ENCODE data around the gene FCRL5. TPM values are rescaled to one million over a fixed set of nuclear protein-coding genes. Genes with fewer than 3 reads are reported as not detected.

FCRL5 gene
- total and polyA plus RNA-seq, 4 experiments from 2014 or later: 0.28 TPM; not detected in 3

DNA sequence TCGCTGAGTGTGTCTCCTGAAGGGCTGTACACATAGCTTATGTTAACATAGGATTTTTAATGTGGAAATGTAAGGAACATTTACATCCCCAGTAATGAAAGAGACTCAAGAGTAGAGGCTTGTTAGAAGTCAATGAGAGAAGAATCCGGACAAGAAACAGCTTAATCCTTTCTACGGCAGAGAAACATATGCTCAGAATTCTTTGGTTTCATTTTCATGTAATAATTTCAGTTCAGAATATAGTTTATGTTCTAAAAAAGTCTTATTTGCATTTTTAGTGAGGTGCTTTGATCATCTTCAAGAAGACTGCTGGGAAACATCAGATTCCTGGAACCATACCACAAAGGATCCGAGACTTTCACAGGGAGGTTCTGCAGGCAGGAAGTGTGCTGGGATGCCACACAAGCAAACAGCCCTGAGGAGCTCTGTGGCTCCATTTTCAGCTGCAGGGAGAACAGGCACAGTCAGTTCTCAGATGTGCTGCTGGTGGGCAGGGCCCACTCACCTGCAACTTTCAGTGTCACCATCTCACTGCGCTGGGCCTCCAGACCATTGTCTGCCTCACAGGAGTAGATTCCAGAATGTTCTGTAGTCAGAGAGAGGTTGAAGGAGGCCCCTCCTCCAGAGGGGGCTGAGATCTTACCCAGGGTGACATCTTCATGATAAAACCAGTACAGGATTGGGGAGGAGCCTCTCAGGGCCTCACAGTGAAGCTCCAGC, 28.4 kb downstream of the FCRL5 start:
- no peaks in the 10 kb centered on the region for H3K4me1 ChIP-seq (ENCODE audit: insufficient read depth, low read length)
- no peak for DNase-seq
- no peak overlapping the region for H3K27ac ChIP-seq (ENCODE audit: low read depth, low read length)
- no peak overlapping the region for H3K4me3 ChIP-seq (ENCODE audit: low read length in 2 of 2)
- Mint-ChIP-seq H3K27ac (no peak overlapping the region), H3K27me3 (peaks cover 7 to 10% of the 10 kb centered on the region in 2 donors), H3K4me1 (peaks cover 3 to 9% (median 6%) of the 10 kb centered on the region in 4 donors), H3K9me3 (peaks cover 0 to 2% (median 0%) of the 10 kb centered on the region in 8 donors), H3K36me3 (no peaks in the 10 kb centered on the region), H3K4me3 (peak overlapping the region in 6 of 8 donors; percentile 36 to 64 (median 50))
- ChIA-PET CTCF (ENCODE audit: partially characterized antibody) (no interaction called here), POLR2A (ENCODE audit: partially characterized antibody) (no interaction called here)
- intact Hi-C loops (cut with micrococcal nuclease): no loop called here
- no peaks in the 10 kb centered on the region for H3K36me3 ChIP-seq (ENCODE audit: insufficient read depth, low read length)
- no peaks in the 10 kb centered on the region for H3K9me3 ChIP-seq (ENCODE audit: control insufficient read depth in 1 of 2, low read length in 2 of 2)
- H3K27me3 ChIP-seq (ENCODE audit: insufficient read depth, low read length): no peaks in the 10 kb centered on the region

DNA sequence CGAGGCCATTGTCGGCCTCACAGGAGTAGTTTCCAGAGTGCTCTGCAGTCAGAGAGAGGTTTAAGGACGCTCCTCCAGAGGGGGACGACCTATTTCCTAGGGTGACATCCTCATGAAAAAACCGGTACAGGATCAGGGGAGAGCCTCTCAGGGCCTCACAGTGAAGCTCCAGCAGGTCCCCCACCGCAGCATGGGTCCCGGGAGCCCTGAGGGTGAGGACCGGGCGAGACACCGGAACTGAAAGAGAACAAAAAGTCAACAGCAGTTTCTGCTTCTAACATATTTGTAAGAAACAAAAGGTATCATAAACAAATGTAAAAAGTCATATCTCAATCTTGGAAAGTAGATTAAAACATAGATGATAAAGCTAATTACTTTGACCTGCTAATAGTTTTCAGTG, 31.3 kb downstream of the FCRL5 start:
- H3K4me3 ChIP-seq (ENCODE audit: low read length in 2 of 2): no peak overlapping the region
- no peak overlapping the region for H3K27ac ChIP-seq (ENCODE audit: low read depth, low read length)
- intact Hi-C loops (cut with micrococcal nuclease): no loop called here
- H3K36me3 Mint-ChIP-seq: no peaks in the 10 kb centered on the region
- ChIA-PET POLR2A (ENCODE audit: partially characterized antibody) (no interaction called here), CTCF (ENCODE audit: partially characterized antibody) (interaction anchor here (1.3 kb wide), 1 partner anchor 150 kb away, joined by 3 read pairs; no protein-coding TSS in a partner anchor)
- H3K27ac Mint-ChIP-seq: no peak overlapping the region
- H3K9me3 ChIP-seq (ENCODE audit: control insufficient read depth in 1 of 2, low read length in 2 of 2): no peaks in the 10 kb centered on the region
- no peaks in the 10 kb centered on the region for H3K36me3 ChIP-seq (ENCODE audit: insufficient read depth, low read length)
- H3K27me3 Mint-ChIP-seq: peaks cover 6 to 7% of the 10 kb centered on the region in 2 donors
- no peaks in the 10 kb centered on the region for H3K4me1 ChIP-seq (ENCODE audit: insufficient read depth, low read length)
- peaks cover 3 to 9% (median 6%) of the 10 kb centered on the region in 4 donors for H3K4me1 Mint-ChIP-seq
- no peak for DNase-seq
- H3K9me3 Mint-ChIP-seq: no peaks in the 10 kb centered on the region
- H3K27me3 ChIP-seq (ENCODE audit: insufficient read depth, low read length): no peaks in the 10 kb centered on the region
- H3K4me3 Mint-ChIP-seq: no peak overlapping the region

DNA sequence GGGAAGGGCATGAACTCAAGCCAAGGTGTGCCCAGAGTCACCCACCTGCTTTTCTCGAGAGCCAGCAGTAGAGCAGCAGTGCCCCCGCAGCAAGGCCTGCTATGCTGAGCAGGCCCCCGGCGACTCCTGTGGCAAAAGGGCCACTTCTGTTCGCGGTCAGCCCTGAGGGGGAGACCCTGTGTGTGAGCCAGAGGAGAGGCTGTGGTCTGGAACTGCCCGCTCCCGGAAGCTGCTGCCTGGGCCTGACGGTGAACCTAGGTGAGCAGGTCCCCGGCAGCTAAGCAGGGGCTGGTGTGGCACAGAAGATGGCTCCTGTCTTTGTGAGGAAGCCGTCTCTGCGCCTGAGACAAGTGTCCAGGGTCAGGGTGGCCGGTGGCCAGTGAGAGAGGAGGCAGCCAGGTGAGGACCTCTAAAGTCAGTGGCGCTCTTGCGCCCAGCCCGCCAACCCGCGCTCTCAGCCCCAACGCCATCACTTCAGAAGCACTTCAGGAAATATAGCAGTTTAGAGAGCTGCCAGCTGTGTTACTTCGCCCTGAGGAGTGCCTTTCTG, 31.9 kb downstream of the FCRL5 start:
- Mint-ChIP-seq H3K27me3 (peaks cover 6 to 7% of the 10 kb centered on the region in 2 donors), H3K9me3 (no peaks in the 10 kb centered on the region), H3K36me3 (no peaks in the 10 kb centered on the region), H3K4me3 (no peak overlapping the region), H3K4me1 (peaks cover 3 to 9% (median 6%) of the 10 kb centered on the region in 4 donors), H3K27ac (no peak overlapping the region)
- no peaks in the 10 kb centered on the region for H3K36me3 ChIP-seq (ENCODE audit: insufficient read depth, low read length)
- intact Hi-C loops (cut with micrococcal nuclease): no loop called here
- POLR2A ChIA-PET (ENCODE audit: partially characterized antibody): no interaction called here
- CTCF ChIA-PET (ENCODE audit: partially characterized antibody): no interaction called here
- H3K4me3 ChIP-seq (ENCODE audit: low read length in 2 of 2): no peak overlapping the region
- DNase-seq: no peak
- H3K9me3 ChIP-seq (ENCODE audit: control insufficient read depth in 1 of 2, low read length in 2 of 2): no peaks in the 10 kb centered on the region
- no peaks in the 10 kb centered on the region for H3K27me3 ChIP-seq (ENCODE audit: insufficient read depth, low read length)
- no peak overlapping the region for H3K27ac ChIP-seq (ENCODE audit: low read depth, low read length)
- H3K4me1 ChIP-seq (ENCODE audit: insufficient read depth, low read length): no peaks in the 10 kb centered on the region

DNA sequence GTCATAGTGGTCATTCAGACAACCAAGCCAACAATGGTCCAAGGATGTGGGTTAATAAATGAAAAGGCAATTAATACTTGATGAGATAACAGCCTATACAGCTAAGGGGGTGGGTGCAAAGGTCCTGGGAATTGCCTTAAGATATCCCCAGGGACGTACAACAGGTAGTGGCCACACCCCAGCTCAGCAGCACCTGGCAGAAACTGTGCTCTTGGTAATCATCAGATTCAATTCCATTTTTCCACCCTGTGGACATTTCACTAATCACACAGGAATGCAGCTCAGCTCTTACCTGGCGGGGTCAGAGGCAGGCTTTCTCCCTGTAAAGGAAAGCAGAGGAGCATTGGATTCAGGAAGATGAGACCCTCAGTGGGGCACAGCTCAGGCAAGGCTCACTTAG, 32.9 kb downstream of the FCRL5 start:
- peaks cover 5 to 7% of the 10 kb centered on the region in 2 donors for H3K27me3 Mint-ChIP-seq
- no peak overlapping the region for H3K27ac Mint-ChIP-seq
- H3K9me3 Mint-ChIP-seq: no peaks in the 10 kb centered on the region
- Histone ChIP-seq H3K4me1 (ENCODE audit: insufficient read depth, low read length) (no peaks in the 10 kb centered on the region), H3K36me3 (ENCODE audit: insufficient read depth, low read length) (no peaks in the 10 kb centered on the region), H3K9me3 (ENCODE audit: control insufficient read depth in 1 of 2, low read length in 2 of 2) (no peaks in the 10 kb centered on the region), H3K4me3 (ENCODE audit: low read length in 2 of 2) (no peak overlapping the region), H3K27ac (ENCODE audit: low read depth, low read length) (no peak overlapping the region), H3K27me3 (ENCODE audit: insufficient read depth, low read length) (no peaks in the 10 kb centered on the region)
- CTCF ChIA-PET (ENCODE audit: partially characterized antibody): no interaction called here
- no peaks in the 10 kb centered on the region for H3K36me3 Mint-ChIP-seq
- H3K4me1 Mint-ChIP-seq: peaks cover 3 to 9% (median 6%) of the 10 kb centered on the region in 4 donors
- intact Hi-C loops (cut with micrococcal nuclease): no loop called here
- no peak for DNase-seq
- POLR2A ChIA-PET (ENCODE audit: partially characterized antibody): no interaction called here
- H3K4me3 Mint-ChIP-seq: no peak overlapping the region

DNA sequence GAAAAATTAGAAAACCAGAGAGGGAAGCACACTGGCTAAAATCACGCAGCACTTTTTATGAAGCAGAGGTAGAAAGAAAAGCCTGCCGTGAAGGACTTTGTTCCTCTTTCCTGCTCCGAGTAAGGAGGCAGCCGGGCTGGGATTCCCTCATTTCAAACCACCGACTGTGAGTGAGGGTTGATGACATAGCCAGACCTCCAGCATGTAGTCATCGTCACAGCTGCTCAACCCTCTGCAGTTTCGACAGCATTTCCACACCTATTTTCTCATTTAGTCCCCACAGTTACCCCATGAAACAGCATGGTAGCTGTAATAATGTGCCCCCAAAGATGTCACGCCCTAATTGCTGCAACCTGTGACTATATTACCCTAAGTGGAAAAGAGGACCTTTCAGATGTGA, 35.3 kb downstream of the FCRL5 start:
- H3K4me1 ChIP-seq (ENCODE audit: insufficient read depth, low read length): no peaks in the 10 kb centered on the region
- Mint-ChIP-seq H3K4me1 (peaks cover 0 to under 1% (median under 1%) of the 10 kb centered on the region in 4 donors), H3K27ac (no peak overlapping the region), H3K36me3 (no peaks in the 10 kb centered on the region), H3K4me3 (no peak overlapping the region), H3K9me3 (no peaks in the 10 kb centered on the region), H3K27me3 (peaks cover 0 to 7% of the 10 kb centered on the region in 2 donors)
- CTCF ChIA-PET (ENCODE audit: partially characterized antibody): no interaction called here
- H3K4me3 ChIP-seq (ENCODE audit: low read length in 2 of 2): no peak overlapping the region
- intact Hi-C loops (cut with micrococcal nuclease): no loop called here
- DNase-seq: no peak
- POLR2A ChIA-PET (ENCODE audit: partially characterized antibody): no interaction called here
- H3K9me3 ChIP-seq (ENCODE audit: control insufficient read depth in 1 of 2, low read length in 2 of 2): no peaks in the 10 kb centered on the region
- no peak overlapping the region for H3K27ac ChIP-seq (ENCODE audit: low read depth, low read length)
- H3K36me3 ChIP-seq (ENCODE audit: insufficient read depth, low read length): no peaks in the 10 kb centered on the region
- H3K27me3 ChIP-seq (ENCODE audit: insufficient read depth, low read length): no peaks in the 10 kb centered on the region

DNA sequence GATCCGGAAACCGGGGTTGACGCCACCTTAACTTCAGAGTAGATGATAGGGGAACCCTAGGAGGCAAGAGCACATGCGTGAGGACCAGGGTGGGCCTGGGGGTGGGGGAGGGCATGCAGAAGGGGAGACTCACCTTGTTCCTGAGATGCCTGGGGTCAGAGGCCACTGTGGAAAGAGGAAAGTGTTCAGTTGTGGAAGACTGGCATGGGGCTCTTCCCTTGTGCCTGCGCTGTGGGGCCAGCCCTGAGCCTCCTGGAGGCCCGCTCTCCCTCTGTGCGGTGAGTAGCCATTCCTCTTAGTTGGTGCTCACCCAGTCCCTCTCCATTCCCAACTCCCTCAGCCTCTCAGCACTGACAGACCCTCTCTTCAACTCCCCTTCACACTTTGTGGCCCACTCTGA, 36.6 kb downstream of the FCRL5 start:
- peaks cover 0 to 7% of the 10 kb centered on the region in 2 donors for H3K27me3 Mint-ChIP-seq
- no peaks in the 10 kb centered on the region for H3K9me3 ChIP-seq (ENCODE audit: control insufficient read depth in 1 of 2, low read length in 2 of 2)
- no peaks in the 10 kb centered on the region for H3K36me3 Mint-ChIP-seq
- no peaks in the 10 kb centered on the region for H3K27me3 ChIP-seq (ENCODE audit: insufficient read depth, low read length)
- no peak for DNase-seq
- H3K36me3 ChIP-seq (ENCODE audit: insufficient read depth, low read length): no peaks in the 10 kb centered on the region
- H3K27ac ChIP-seq (ENCODE audit: low read depth, low read length): no peak overlapping the region
- CTCF ChIA-PET (ENCODE audit: partially characterized antibody): no interaction called here
- H3K4me3 ChIP-seq (ENCODE audit: low read length in 2 of 2): no peak overlapping the region
- H3K4me3 Mint-ChIP-seq: no peak overlapping the region
- intact Hi-C loops (cut with micrococcal nuclease): no loop called here
- POLR2A ChIA-PET (ENCODE audit: partially characterized antibody): no interaction called here
- no peak overlapping the region for H3K27ac Mint-ChIP-seq
- no peaks in the 10 kb centered on the region for H3K4me1 ChIP-seq (ENCODE audit: insufficient read depth, low read length)
- H3K9me3 Mint-ChIP-seq: no peaks in the 10 kb centered on the region
- H3K4me1 Mint-ChIP-seq: peaks cover 0 to 2% (median 1%) of the 10 kb centered on the region in 4 donors

DNA sequence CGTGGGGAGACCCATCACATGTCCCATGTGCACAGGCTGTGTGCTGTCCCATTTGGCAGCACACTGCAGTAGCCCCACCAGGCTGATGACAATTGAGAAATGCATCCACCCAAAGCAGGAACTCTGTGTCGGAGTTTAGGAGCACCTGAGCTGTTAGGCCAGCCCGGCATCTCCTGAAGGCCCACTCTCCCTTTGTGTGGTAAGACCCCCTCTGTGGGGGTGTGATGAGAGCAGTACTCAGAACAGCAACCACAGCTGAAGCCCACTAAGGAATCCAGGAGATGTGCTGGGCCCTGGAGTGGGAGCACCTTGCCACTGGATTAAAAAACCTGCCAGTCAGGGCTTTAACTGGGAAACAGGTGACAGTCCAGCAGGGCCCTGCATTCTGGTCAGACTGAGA, 37.2 kb downstream of the FCRL5 start:
- H3K4me3 ChIP-seq (ENCODE audit: low read length in 2 of 2): no peak overlapping the region
- POLR2A ChIA-PET (ENCODE audit: partially characterized antibody): no interaction called here
- H3K9me3 ChIP-seq (ENCODE audit: control insufficient read depth in 1 of 2, low read length in 2 of 2): no peaks in the 10 kb centered on the region
- intact Hi-C loops (cut with micrococcal nuclease): no loop called here
- Mint-ChIP-seq H3K27ac (no peak overlapping the region), H3K4me1 (peaks cover 0 to 2% (median 1%) of the 10 kb centered on the region in 4 donors), H3K9me3 (no peaks in the 10 kb centered on the region), H3K4me3 (no peak overlapping the region), H3K36me3 (no peaks in the 10 kb centered on the region), H3K27me3 (peaks cover 0 to 7% of the 10 kb centered on the region in 2 donors)
- no peaks in the 10 kb centered on the region for H3K4me1 ChIP-seq (ENCODE audit: insufficient read depth, low read length)
- no peaks in the 10 kb centered on the region for H3K27me3 ChIP-seq (ENCODE audit: insufficient read depth, low read length)
- CTCF ChIA-PET (ENCODE audit: partially characterized antibody): no interaction called here
- H3K27ac ChIP-seq (ENCODE audit: low read depth, low read length): no peak overlapping the region
- no peaks in the 10 kb centered on the region for H3K36me3 ChIP-seq (ENCODE audit: insufficient read depth, low read length)
- no peak for DNase-seq
